Right atrium auricular region (tissue), 2 donors: ENCODE data around the gene SCN9A. TPM values are rescaled to one million over a fixed set of nuclear protein-coding genes. Genes with fewer than 3 reads are reported as not detected.

ENCODE experiments used
- DNase-seq: peaks from one replicate; pipeline ENCODE4 v3.0.0-alpha.2; 2019; ENCODE audit warnings: low spot score
- H3K27ac ChIP-seq, 2 donors: fragments of 200-600 bp; sonication (generic); 1 replicate in 1 of 2; 2 replicates in 1 of 2; pipeline ENCODE4 v1.5.1; 2016 to 2019
- H3K27me3 ChIP-seq, 2 donors: fragments of 200-600 bp; sonication (generic); one replicate each; pipeline versions ENCODE4 v1.5.1 to v1.6.0; 2017 to 2019
- H3K36me3 ChIP-seq: fragments of 200-600 bp; sonication (generic); one replicate; pipeline ENCODE4 v1.5.1; 2016
- H3K4me1 ChIP-seq, 2 donors: fragments of 200-600 bp; sonication (generic); one replicate each; pipeline versions ENCODE4 v1.5.1 to v1.6.0; 2017 to 2019
- H3K4me3 ChIP-seq, 2 donors: fragments of 200-600 bp; sonication (generic); 1 replicate in 1 of 2; 2 replicates in 1 of 2; pipeline ENCODE4 v1.5.1; 2017 to 2019; ENCODE audit warnings: mild to moderate bottlenecking in 1 of 2, moderate library complexity in 1 of 2
- H3K9me3 ChIP-seq, 2 donors: fragments of 200-600 bp; sonication (generic); one replicate each; pipeline ENCODE4 v1.5.1; 2019
- total RNA-seq, 2 donors: library from RNA; depleted of rRNA; stranded (reverse); fragments of >200 nt; gene quantifications; one replicate each; pipeline ENCODE4 v1.1.0, GENCODE V29; 2016
- TF ChIP-seq, protein P1 (sequence below), 2 donors: fragments of 200-600 bp; sonication (generic); IDR thresholded peaks; one replicate each; pipeline ENCODE4 v1.5.1; 2019; ENCODE audit warnings: antibody characterized with exemption in 2 of 2

The SCN9A gene
- total RNA-seq, 2 donors from 2014 or later = 0.51 to 1.1 TPM

DNA sequence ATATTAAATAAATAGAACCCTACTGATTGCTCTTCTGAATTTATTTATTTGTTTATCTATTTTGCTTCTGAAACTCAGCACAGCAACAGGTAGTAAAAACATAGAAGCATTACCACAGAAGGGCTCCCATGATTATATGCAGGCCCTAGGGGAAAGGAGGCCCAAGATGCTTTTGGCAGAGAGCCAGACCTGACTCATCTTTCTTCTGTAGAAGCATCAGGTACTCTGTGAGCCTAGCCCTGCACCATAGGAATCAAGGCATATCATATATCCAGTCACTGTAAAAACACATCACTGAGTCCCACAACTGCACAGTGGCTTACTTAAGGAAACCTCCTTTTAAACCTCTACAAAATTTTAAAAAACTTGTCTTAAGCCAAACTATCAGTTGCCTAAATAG lies 1.8 kb downstream of the SCN9A start:
- H3K36me3 ChIP-seq = no peaks in the 10 kb centered on the region
- H3K27me3 ChIP-seq = no peaks in the 10 kb centered on the region
- DNase-seq = no peak
- TF ChIP-seq, protein P1, sequence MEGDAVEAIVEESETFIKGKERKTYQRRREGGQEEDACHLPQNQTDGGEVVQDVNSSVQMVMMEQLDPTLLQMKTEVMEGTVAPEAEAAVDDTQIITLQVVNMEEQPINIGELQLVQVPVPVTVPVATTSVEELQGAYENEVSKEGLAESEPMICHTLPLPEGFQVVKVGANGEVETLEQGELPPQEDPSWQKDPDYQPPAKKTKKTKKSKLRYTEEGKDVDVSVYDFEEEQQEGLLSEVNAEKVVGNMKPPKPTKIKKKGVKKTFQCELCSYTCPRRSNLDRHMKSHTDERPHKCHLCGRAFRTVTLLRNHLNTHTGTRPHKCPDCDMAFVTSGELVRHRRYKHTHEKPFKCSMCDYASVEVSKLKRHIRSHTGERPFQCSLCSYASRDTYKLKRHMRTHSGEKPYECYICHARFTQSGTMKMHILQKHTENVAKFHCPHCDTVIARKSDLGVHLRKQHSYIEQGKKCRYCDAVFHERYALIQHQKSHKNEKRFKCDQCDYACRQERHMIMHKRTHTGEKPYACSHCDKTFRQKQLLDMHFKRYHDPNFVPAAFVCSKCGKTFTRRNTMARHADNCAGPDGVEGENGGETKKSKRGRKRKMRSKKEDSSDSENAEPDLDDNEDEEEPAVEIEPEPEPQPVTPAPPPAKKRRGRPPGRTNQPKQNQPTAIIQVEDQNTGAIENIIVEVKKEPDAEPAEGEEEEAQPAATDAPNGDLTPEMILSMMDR (IDR thresholded peaks at IDR 0.05) = no peak
- H3K4me1 ChIP-seq = peaks cover 0 to 17% of the 10 kb centered on the region in 2 donors
- H3K27ac ChIP-seq = no peak overlapping the region
- H3K9me3 ChIP-seq = no peaks in the 10 kb centered on the region
- H3K4me3 ChIP-seq = no peak overlapping the region

DNA sequence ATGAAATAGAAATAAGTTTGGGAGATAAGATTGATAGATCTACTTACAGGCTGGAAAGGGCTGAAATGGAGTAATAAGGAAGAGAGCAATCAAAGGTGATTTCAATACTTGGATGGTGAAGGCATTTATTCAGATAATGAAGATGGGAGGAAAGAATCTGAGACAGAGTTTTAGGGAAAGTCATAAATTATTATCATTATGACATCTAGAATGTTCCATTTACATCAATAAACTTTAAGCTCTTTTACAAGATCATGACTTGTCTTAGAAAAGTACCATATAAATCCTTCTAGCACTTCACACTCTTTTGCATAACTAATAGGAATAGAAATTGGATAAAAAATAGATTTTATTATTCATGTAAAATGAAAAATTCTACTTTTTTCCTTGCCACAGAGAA lies 2.2 kb downstream of the SCN9A start:
- no peak overlapping the region for H3K4me3 ChIP-seq
- no peak for DNase-seq
- TF ChIP-seq, protein P1 (IDR thresholded peaks at IDR 0.05) = no peak

DNA sequence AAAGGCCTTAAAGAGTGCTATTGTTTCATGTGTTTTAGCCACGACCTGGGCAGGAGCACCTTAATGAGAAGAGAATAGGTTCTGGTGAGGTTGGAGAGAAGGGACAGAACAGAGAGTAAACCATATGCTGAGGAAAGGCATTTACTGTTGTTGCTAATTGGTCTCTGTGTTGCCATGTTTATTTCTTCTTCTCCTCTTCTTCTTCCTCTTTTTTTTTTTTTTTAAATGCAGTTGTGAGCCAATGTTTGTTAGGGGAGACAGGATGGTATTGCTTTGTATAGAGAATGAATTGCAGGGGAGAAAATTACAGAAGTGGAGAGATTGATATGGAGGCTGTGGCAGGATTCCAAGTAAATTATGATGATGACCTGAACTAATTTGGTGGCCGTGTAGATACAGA lies 2.6 kb downstream of the SCN9A start:
- Histone ChIP-seq H3K36me3 (no peaks in the 10 kb centered on the region), H3K4me1 (peaks cover 0 to 17% of the 10 kb centered on the region in 2 donors), H3K9me3 (no peaks in the 10 kb centered on the region), H3K4me3 (no peak overlapping the region), H3K27me3 (no peaks in the 10 kb centered on the region), H3K27ac (no peak overlapping the region)
- DNase-seq = no peak
- TF ChIP-seq, protein P1 (IDR thresholded peaks at IDR 0.05) = no peak

More for the DNA sequence above, 2.2 kb downstream of the SCN9A start:
- no peaks in the 10 kb centered on the region for H3K27me3 ChIP-seq
- H3K9me3 ChIP-seq = no peaks in the 10 kb centered on the region
- peaks cover 0 to 17% of the 10 kb centered on the region in 2 donors for H3K4me1 ChIP-seq
- H3K27ac ChIP-seq = no peak overlapping the region
- H3K36me3 ChIP-seq = no peaks in the 10 kb centered on the region

DNA sequence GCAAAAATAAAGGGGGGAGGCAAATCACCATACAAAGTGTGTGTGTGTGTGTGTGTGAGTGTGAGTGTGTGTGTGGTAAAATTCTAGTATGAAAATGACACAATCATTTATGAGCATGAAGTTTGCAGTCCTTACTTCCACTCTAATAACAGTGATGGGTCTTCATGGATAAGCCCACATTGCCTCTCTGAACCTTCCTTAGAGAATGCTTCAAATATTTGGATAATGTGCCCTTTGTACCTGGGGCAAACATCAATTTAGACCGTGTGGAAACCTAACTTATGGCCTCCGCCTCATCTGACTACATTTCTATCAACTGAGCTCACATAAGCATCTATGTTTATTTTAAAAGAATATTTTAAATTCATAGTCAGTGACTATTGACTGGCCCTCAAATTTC lies 3.7 kb downstream of the SCN9A start:
- no peaks in the 10 kb centered on the region for H3K9me3 ChIP-seq
- H3K27ac ChIP-seq = no peak overlapping the region
- peaks cover 0 to 17% of the 10 kb centered on the region in 2 donors for H3K4me1 ChIP-seq
- DNase-seq = no peak
- H3K4me3 ChIP-seq = no peak overlapping the region
- no peaks in the 10 kb centered on the region for H3K27me3 ChIP-seq
- H3K36me3 ChIP-seq = no peaks in the 10 kb centered on the region
- TF ChIP-seq, protein P1 (IDR thresholded peaks at IDR 0.05) = no peak

DNA sequence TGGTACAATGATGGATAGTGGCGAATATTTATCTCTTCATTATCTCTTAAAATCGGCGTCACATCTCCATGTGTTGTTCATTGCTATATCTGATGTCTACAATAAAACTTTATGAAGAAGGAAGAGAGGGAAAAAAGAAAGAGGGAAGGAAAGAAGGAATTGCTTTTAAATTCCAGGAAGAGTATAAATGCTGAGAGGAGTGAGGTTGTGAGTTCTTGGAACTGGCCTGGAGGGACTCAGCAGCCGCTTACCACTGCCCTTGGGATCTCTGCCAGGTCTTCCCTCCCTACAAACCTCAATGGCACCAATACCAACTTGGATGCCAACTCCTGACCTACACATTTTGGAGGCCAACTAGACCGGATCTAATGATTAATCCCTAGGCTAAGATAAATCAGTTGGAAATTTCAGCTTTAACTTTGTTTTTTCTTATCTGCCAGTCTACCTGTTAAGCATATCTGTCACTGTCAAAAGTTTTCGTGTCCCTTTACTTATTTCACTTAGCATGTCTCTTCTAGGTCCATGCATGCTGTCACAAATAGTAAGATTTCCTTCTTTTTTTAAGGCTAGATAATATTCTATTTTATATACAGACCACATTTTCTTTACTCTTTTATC lies 9.8 kb downstream of the SCN9A start:
- no peak overlapping the region for H3K4me3 ChIP-seq
- DNase-seq = no peak
- no peak overlapping the region for H3K27ac ChIP-seq
- no peaks in the 10 kb centered on the region for H3K27me3 ChIP-seq
- H3K4me1 ChIP-seq = no peaks in the 10 kb centered on the region
- no peaks in the 10 kb centered on the region for H3K9me3 ChIP-seq
- H3K36me3 ChIP-seq = no peaks in the 10 kb centered on the region
- TF ChIP-seq, protein P1 (IDR thresholded peaks at IDR 0.05) = no peak

DNA sequence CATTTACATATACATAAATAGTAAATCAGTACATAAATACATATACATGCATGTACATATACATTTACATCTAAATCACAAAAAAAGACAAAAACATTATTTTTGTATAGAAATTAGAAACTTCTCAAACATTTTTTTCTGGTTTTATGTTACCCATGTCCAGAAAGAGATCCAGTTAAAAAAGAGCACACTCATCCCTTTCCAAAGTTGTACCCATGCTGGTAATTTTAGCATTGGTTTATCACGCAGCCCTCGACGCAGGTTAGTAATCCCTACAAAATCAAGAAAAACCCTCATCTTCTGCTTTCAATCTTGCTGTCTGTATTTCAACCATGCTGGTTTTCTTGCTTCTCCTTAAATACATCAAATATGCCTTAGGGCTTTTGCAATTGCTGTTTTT lies 10.5 kb downstream of the SCN9A start:
- TF ChIP-seq, protein P1 (IDR thresholded peaks at IDR 0.05) = no peak
- Histone ChIP-seq H3K4me1 (no peaks in the 10 kb centered on the region), H3K27ac (no peak overlapping the region), H3K36me3 (no peaks in the 10 kb centered on the region), H3K27me3 (no peaks in the 10 kb centered on the region), H3K4me3 (no peak overlapping the region), H3K9me3 (no peaks in the 10 kb centered on the region)
- DNase-seq = no peak
